Neural crest cell (in vitro differentiated cells): Measurements from ENCODE around the gene EPN3. TPM values are rescaled to one million over a fixed set of nuclear protein-coding genes. Genes with fewer than 3 reads are reported as not detected.

Source experiments
- DNase-seq: peaks from one replicate; pipeline ENCODE4 v3.0.0; 2021; ENCODE audit warnings: low read depth, mixed read lengths, low spot score
- H3K27ac Mint-ChIP-seq: one replicate; pipeline ENCODE4 v1.8.0; 2021; ENCODE audit warnings: mild to moderate bottlenecking, mixed read lengths; ENCODE audit not compliant: unreplicated experiment
- H3K27me3 Mint-ChIP-seq: 2 replicates; pipeline ENCODE4 v1.8.0; 2021; ENCODE audit warnings: low read depth, mild to moderate bottlenecking, mixed read lengths
- H3K36me3 Mint-ChIP-seq: 2 replicates; pipeline ENCODE4 v1.8.0; 2021; ENCODE audit warnings: low read depth, mild to moderate bottlenecking, mixed read lengths
- H3K4me1 Mint-ChIP-seq: 2 replicates; pipeline ENCODE4 v1.8.0; 2021; ENCODE audit warnings: mixed read lengths
- H3K4me3 Mint-ChIP-seq: one replicate; pipeline ENCODE4 v1.8.0; 2021; ENCODE audit warnings: mild to moderate bottlenecking, mixed read lengths
- H3K9me3 Mint-ChIP-seq: 2 replicates; pipeline ENCODE4 v1.8.0; 2021; ENCODE audit warnings: mixed read lengths
- total RNA-seq: library from RNA; stranded (reverse); gene quantifications from 2 replicates; pipeline ENCODE4 v1.2.1, GENCODE V29; 2021
- TF ChIP-seq, protein P1 (sequence below): fragments of 200-600 bp; sonication (generic); conservative IDR thresholded peaks from 2 replicates; pipeline ENCODE4 v1.5.0; 2021; ENCODE audit warnings: antibody characterized with exemption, mild to moderate bottlenecking

EPN3 gene
- total RNA-seq, 1 donor from 2014 or later: not detected

DNA sequence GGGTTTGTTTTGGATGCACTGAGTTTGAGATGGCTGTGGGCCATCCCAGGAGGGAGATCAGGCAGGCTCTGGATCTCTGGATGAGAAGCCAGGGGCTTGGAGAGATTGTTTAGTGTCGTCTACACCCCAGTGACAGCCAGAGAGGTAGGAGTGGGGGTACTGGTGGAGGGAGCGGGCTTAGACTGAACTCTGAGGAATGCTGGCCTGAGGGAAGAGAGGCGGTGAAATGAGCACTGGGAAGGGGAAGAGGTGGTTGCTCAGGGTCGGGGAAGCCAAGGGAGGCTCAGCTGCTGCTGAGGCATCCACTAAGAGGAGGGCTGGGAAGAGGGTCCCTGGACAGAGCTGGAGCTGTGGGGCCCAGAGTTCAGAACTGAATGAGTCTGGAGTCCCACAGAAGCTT, 51.6 kb downstream of the EPN3 start:
- Mint-ChIP-seq H3K9me3 (no peaks in the 10 kb centered on the region), H3K4me3 (no peak overlapping the region), H3K27me3 (no peaks in the 10 kb centered on the region), H3K4me1 (peaks cover 19% of the 10 kb centered on the region), H3K27ac (peak overlapping the region; percentile 48), H3K36me3 (no peaks in the 10 kb centered on the region)
- TF ChIP-seq, protein P1, sequence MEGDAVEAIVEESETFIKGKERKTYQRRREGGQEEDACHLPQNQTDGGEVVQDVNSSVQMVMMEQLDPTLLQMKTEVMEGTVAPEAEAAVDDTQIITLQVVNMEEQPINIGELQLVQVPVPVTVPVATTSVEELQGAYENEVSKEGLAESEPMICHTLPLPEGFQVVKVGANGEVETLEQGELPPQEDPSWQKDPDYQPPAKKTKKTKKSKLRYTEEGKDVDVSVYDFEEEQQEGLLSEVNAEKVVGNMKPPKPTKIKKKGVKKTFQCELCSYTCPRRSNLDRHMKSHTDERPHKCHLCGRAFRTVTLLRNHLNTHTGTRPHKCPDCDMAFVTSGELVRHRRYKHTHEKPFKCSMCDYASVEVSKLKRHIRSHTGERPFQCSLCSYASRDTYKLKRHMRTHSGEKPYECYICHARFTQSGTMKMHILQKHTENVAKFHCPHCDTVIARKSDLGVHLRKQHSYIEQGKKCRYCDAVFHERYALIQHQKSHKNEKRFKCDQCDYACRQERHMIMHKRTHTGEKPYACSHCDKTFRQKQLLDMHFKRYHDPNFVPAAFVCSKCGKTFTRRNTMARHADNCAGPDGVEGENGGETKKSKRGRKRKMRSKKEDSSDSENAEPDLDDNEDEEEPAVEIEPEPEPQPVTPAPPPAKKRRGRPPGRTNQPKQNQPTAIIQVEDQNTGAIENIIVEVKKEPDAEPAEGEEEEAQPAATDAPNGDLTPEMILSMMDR: no peak
- DNase-seq: no peak

- H3K27me3 Mint-ChIP-seq: peaks cover 2% of the 10 kb centered on the region
- DNase-seq: no peak
- no peaks in the 10 kb centered on the region for H3K36me3 Mint-ChIP-seq
- peaks cover 25% of the 10 kb centered on the region for H3K4me1 Mint-ChIP-seq
- no peak overlapping the region for H3K27ac Mint-ChIP-seq
- H3K4me3 Mint-ChIP-seq: no peak overlapping the region
- no peaks in the 10 kb centered on the region for H3K9me3 Mint-ChIP-seq
- TF ChIP-seq, protein P1: no peak
Measured at GRCh38 chr17:50584749-50585148, 52.2 kb downstream of the EPN3 start.

DNA sequence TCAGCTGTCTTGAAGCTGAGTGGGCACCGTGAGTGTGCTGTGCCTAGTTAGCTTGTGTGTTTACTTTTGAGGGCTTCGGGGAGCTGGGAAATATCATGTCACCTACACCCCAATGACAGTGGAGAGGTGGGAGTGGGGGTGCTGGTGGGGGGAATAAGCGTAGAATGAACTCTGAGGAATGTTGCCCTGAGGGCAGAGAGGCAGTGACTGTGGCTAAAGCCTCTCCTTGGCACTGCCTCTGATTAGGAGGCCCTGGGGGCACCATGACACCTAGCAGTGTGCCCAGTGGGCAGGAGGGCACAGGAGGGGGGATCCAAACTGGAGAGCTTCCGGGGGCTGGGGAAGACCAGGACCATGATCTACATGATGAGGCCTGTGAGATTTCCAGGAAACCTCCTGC, 52.8 kb downstream of the EPN3 start:
- no peaks in the 10 kb centered on the region for H3K36me3 Mint-ChIP-seq
- no peak for DNase-seq
- no peak overlapping the region for H3K4me3 Mint-ChIP-seq
- peaks cover 27% of the 10 kb centered on the region for H3K4me1 Mint-ChIP-seq
- TF ChIP-seq, protein P1: no peak
- no peaks in the 10 kb centered on the region for H3K9me3 Mint-ChIP-seq
- H3K27ac Mint-ChIP-seq: peak overlapping the region; percentile 62
- H3K27me3 Mint-ChIP-seq: peaks cover 2% of the 10 kb centered on the region

DNA sequence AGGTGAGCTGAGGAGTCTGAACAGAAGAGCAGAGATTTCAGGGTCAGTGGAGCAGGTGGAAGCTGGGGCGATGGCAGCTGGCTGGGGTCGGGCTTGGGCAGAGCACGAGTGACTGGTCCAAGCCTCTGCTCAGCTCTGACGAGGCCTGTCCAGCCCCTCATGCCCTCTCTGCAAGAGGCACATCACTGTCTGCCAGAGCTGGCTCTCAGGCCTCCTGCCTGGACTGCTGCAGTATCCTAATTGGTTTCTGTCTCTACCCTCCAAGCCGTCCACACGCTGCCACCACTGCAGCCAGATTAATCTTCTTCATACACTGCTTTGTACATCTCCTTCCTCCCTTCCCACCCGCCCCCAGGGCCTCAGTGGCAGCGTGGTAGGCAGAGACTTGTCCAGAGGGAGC, 53.4 kb downstream of the EPN3 start:
- no peak for DNase-seq
- Mint-ChIP-seq H3K4me1 (peaks cover 27% of the 10 kb centered on the region), H3K36me3 (no peaks in the 10 kb centered on the region), H3K9me3 (no peaks in the 10 kb centered on the region), H3K4me3 (no peak overlapping the region), H3K27me3 (peaks cover 2% of the 10 kb centered on the region), H3K27ac (no peak overlapping the region)
- TF ChIP-seq, protein P1: no peak

GRCh38 chr17:50586421-50587247, 54.1 kb downstream of the EPN3 start:
- TF ChIP-seq, protein P1: no peak
- Mint-ChIP-seq H3K36me3 (no peaks in the 10 kb centered on the region), H3K9me3 (no peaks in the 10 kb centered on the region), H3K4me3 (no peak overlapping the region), H3K4me1 (peaks cover 27% of the 10 kb centered on the region), H3K27me3 (peaks cover 2% of the 10 kb centered on the region), H3K27ac (no peak overlapping the region)
- no peak for DNase-seq
